Fibroblast of skin of back (primary cell): ENCODE results near the gene EEF1AKMT3. TPM values are rescaled to one million over a fixed set of nuclear protein-coding genes. Genes with fewer than 3 reads are reported as not detected.

Experiments used
- DNase-seq: peaks from one replicate; pipeline ENCODE4 v3.0.0-alpha.2; 2013
- polyA plus RNA-seq, 2 experiments: library from polyadenylated mRNA; unstranded; fragments of 120-200 nt; gene quantifications; one replicate each; pipeline ENCODE4 v1.2.1, GENCODE V29; 2013; ENCODE audit not compliant: insufficient read length in 2 of 2

Gene EEF1AKMT3
- 7.7 TPM for polyA plus RNA-seq (2013, experiment 1 of 2; ENCODE audit: insufficient read length)
- polyA plus RNA-seq (2013, experiment 2 of 2; ENCODE audit: insufficient read length), result 8.2 TPM

DNA sequence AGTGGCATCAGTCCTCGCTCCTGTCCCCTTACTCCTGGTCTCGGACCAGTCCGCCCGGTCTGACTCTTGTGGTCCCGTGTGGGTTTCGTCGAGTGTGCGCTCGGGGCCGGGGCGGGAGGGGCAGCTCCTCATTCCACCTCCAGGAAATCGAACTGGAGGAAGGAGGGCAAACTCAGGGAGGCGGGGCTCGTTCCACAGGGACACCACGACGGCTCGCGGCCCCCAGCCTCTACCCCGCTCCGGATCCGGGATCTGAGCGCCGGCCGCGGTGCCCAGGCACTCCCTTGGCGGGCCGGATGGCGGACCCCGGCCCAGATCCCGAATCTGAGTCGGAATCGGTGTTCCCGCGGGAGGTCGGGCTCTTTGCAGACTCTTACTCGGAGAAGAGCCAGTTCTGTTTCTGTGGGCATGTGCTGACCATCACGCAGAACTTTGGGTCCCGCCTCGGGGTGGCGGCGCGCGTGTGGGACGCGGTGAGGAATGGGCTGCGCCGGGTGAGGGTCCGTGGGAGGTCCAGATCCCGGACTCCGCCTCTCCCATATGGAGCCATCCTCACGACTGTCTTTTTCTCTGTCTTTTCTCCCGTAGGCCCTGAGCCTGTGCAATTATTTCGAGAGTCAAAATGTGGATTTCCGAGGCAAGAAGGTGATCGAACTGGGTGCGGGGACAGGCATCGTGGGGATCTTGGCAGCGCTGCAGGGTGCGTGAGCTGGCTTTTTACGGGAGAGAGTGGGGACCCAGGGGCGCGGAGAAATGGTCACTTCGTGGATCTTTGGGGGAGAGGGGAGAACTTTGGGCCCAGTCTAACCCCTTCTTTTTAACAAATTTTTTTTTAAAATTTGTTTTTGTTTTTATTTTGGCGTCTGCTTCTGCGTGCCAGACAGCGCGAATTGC is at the start of gene EEF1AKMT3:
Gene EEF1AKMT3 (plus strand): TSS at position 186 of the 894 bp plus-strand sequence. CDS start 111 bp downstream, at position 297.
- DNase-seq, result peak; percentile 69

DNA sequence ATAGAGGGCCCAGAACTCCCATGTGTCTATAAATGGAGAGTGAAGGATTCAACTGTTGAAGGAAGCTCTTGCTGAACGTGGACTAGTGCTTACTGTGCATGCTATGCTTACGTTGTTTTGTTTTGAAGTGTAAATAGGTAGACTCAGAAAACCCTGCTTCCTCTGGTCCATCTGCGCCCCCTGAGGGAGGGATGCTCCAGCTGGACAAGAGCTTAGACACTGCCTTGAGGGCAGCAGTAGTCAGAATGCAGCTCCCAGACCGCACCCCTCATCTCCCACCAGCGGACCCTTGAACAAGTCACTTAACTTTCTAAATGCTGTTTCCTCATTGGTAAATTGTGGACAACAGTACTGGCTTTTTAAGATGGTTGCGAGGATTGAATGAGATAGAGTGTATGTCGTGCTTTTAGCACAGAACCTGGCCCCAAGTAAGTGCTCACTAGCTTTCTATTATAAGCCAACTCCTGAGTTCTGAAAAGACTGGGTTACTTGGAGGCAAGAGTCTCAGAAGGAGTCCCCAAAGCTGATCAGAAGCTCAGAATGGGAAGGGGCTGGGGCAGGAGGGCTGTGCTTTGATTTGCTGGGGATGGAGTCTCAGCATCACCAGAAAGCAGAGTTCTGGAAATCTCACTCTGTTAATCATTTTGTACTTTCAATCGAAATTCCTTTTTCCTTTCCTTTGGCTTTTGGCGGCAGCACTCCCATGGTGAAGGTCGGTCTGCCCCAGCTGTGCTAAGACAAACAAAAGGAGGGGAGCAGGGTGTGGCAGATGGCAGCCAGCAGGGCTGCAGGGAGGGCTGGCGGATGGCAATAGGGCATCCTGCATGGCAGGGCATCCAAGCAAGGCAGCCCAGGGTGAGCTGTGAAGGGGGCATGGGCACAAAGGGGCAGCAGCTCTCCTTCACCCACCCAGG is 49.4 kb upstream of the EEF1AKMT3 start:
- no peak for DNase-seq

- no peak for DNase-seq
Measured at GRCh38 chr12:57723630-57723962, 48.8 kb upstream of the EEF1AKMT3 start.

- DNase-seq, result no peak
Measured at GRCh38 chr12:57724003-57724935, 48.1 kb upstream of the EEF1AKMT3 start.

DNA sequence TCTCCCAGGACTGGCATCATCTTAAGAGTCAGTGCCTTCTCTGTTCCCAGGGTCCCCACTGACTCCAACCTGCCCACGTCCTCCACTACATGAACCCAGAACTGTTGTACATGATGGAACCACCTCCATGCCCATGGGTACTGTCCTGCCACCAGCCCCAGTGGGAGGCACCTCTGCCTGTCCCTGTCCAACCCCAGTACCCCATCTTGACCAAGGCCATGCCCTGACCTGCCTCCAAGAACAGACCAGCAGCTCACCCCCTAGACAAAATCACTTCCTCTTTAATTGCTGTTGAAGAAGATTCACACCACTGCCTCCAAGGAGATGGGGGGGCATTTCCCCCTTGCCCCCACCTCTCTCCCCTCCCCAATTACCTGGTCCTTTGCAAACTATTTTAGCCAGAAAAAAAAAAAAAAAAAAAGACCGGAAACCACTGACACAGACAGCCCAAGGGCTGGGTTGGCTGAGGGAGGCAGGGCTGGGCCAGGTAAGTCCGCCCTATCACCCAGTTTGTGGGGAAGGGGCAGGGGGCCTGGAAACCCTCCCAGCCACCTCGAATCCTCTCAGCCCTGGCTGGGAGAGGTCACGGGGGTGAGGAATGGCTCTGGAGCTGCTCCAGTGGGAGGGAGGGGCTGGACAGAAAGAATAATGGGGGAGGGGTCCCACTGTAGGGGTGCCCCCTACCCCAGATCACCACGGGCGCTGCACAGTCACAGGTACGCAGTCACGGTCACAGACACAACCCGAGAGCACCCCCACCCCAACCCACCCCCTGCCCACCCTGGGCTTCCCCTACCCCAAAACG is 47.3 kb upstream of the EEF1AKMT3 start:
- no peak for DNase-seq

GRCh38 chr12:57725851-57726150 is 46.6 kb upstream of the EEF1AKMT3 start:
- no peak for DNase-seq

GRCh38 chr12:57726151-57726883 is 46.1 kb upstream of the EEF1AKMT3 start:
- peak; percentile 87 for DNase-seq

GRCh38 chr12:57726884-57727757 is 45.3 kb upstream of the EEF1AKMT3 start:
- DNase-seq, result no peak

DNA sequence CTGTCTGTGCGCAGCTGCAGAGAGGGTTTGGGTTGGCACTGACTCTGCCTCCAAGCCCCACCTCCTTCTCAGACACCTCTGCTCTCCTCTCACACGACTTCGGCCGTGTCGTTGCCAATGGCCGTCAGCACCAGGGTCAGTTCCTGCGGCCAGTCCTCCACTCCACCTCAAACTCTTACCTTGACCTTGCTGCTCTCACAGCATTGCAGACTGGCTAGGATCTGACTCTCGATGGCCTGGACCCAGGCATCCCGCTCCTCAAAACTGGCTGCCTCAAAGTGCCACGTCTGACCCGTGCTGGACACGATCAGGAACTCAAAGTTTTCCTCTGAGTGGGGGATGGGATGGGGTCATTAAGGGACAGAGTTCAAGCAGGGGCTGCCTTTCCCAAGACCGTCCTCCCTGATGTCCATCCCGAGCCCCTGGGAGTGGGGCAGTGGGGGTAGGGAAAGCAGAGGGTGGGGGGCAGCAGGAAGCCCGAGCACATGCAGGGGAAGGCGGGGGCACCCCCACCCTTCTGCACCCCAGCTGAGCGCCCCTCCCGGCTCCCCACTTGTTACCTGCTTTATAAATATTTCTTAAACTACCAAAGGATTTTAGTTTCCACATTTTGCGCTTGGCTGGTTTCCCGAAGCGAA is 44.5 kb upstream of the EEF1AKMT3 start:
- DNase-seq, result no peak

GRCh38 chr12:57729321-57729844 is 43.0 kb upstream of the EEF1AKMT3 start:
- no peak for DNase-seq

DNA sequence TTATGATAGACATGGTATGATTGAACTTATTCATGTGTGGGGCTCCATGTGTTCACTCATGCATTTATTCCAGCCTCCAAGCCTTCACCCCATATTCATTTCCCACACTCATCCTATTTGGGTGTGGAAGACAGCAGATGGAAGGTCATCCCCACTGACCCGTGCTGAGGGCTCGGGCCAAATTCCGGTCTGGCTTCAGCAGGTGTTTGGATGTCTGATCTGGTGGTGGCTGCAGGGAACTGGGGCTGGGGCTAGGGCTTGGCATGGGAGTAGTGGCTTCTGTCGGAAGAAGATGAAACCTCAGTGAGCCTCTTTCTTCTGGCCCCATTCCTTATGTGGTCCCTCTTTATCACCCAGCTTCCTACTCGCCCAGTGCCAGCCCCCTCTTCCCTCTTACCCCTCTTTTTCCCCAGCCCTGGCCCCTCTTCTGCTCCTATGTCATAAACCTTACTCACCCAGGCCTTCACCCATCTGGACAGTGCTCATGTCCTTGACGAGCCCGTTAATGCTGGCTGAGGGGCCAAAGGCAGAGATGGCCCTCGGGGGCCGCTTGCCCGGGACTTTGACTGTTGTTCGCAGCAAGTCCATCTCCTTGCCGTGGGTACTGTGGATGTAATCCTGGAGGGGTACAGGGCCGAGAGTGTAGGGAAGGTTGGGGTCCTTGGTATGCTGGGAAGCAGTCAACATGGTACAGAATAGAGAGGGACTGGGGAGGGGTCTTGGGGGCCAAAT is 41.9 kb upstream of the EEF1AKMT3 start:
- no peak for DNase-seq

GRCh38 chr12:57731411-57732080 is 40.9 kb upstream of the EEF1AKMT3 start:
- no peak for DNase-seq

GRCh38 chr12:57732270-57732669 is 40.1 kb upstream of the EEF1AKMT3 start:
- DNase-seq, result no peak

- DNase-seq, result no peak
Measured at GRCh38 chr12:57732726-57733593, 39.5 kb upstream of the EEF1AKMT3 start.

DNA sequence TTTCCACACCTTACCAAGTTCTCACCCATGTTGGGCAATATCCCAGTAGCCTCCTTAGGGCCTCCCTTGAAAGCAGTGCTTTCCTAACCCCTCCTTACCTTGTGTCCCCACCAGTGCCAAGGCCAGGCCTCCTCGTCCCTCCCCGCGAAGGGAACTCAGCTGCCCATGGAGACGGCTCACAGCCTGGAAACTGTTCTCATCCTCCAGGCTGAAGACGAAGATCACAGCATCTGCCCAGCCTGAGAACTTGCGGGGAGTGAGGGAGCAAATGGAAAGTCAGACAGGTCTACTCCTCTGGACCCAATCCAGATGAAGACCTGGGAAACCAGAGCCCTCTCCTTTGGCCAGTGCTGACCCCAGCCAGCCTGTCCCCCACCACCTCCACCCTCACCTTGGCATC is 38.5 kb upstream of the EEF1AKMT3 start:
- no peak for DNase-seq

DNA sequence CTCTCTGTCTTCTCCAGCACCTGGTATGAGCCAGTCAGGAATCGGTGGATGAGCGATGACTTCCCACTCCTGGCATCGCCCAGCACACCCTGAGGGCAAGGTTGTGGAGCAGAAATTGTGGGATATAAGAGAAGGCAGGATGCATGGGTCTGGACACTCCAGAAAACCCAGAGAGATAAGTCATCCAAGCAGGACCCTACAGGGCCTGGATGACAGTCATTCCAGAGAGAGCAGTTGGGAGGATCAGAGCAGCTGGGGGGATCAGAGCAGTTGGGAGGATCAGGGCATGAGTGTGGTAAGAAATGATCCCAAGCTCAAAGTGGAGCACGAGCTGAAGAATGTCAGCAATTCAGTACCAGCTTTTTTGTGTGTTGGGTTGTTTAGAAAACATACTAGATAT is 37.8 kb upstream of the EEF1AKMT3 start:
- peak; percentile 42 for DNase-seq
